ENCODE data around the gene FAT1.

DNA sequence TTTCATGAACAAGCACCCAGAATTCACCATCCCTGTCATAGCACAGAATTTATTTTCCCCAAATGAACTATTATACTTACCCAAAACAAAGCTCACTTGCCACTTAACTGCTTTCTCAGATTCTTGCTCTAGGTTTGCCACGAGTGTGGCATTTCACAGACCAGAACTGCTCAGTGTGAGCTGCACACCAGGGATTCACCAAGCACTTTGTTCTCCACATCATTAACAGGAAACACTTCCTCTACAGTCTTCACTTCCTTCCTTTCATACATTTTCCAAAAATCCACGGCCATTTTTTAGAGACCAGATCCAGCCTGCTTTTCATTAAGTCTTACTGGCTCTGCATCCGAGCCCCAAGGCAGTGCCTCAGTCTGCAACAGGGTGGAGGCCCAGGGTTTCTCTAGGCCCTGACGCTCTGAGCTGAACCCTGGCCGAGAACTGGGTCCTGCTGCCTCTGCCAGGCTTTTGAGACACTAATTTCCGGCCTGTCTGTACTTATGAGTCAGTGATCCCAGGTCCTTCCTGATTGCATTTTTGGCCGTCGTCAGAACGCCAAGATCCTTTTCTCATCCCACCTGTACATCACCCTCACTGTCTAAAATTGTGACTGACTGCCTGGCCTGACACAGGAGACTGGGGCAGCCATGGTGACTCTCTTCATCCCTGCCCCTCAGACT is 100.7 kb downstream of the FAT1 start:
- TF ChIP-seq, protein P1, sequence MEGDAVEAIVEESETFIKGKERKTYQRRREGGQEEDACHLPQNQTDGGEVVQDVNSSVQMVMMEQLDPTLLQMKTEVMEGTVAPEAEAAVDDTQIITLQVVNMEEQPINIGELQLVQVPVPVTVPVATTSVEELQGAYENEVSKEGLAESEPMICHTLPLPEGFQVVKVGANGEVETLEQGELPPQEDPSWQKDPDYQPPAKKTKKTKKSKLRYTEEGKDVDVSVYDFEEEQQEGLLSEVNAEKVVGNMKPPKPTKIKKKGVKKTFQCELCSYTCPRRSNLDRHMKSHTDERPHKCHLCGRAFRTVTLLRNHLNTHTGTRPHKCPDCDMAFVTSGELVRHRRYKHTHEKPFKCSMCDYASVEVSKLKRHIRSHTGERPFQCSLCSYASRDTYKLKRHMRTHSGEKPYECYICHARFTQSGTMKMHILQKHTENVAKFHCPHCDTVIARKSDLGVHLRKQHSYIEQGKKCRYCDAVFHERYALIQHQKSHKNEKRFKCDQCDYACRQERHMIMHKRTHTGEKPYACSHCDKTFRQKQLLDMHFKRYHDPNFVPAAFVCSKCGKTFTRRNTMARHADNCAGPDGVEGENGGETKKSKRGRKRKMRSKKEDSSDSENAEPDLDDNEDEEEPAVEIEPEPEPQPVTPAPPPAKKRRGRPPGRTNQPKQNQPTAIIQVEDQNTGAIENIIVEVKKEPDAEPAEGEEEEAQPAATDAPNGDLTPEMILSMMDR (IDR thresholded peaks at IDR 0.05): no peak
- TF ChIP-seq POLR2A (IDR thresholded peaks at IDR 0.05): no peak

Measured in body of pancreas (tissue), 4 donors.